Caco-2 (cell line): ENCODE data around the gene SREBF1. TPM values are rescaled to one million over a fixed set of nuclear protein-coding genes. Genes with fewer than 3 reads are reported as not detected.
A peak's percentile ranks its signal among the peaks of the same experiment; 100 is the strongest.

Source experiments
- BruUV-seq: library from RNA; stranded (reverse); fragments of 400-500 nt; replicated peaks from 2 replicates; lab custom pipeline; 2021; lab: Mats Ljungman, UMichigan
- CTCF ChIA-PET: fragments of 300-600 bp; sonication (Branson Sonifier 250); formaldehyde crosslinking; loops from one replicate; lab custom pipeline; 2022; ENCODE audit warnings: antibody characterized with exemption; lab: Charles Lee
- POLR2A ChIA-PET: fragments of 300-600 bp; sonication (Branson Sonifier 250); formaldehyde crosslinking; loops from one replicate; lab custom pipeline; 2022; ENCODE audit warnings: antibody characterized with exemption; lab: Charles Lee
- DNase-seq, 2 experiments: peaks; one replicate each; pipeline versions ENCODE4 v3.0.0 to v3.0.0-alpha.2; 2020 to 2022
- H3K27me3 ChIP-seq: replicated peaks from 2 replicates; pipeline ENCODE4 v1.6.0; 2011; ENCODE audit warnings: low read length; ENCODE audit not compliant: control insufficient read depth, insufficient read depth
- H3K36me3 ChIP-seq: 2 replicates; pipeline ENCODE4 v1.5.1; 2011; ENCODE audit warnings: low read length; ENCODE audit not compliant: control insufficient read depth, insufficient read depth
- H3K4me1 ChIP-seq: fragments of 250-450 bp; sonication (Bioruptor Pico); 2 replicates; pipeline ENCODE4 v1.5.1; 2020; ENCODE audit warnings: mild to moderate bottlenecking
- H3K4me3 ChIP-seq: 2 replicates; pipeline ENCODE4 v1.5.1; 2011; ENCODE audit warnings: low read depth, mild to moderate bottlenecking, control low read depth, low read length
- H3K9me3 ChIP-seq: fragments of 250-450 bp; sonication (Bioruptor Pico); 2 replicates; pipeline ENCODE4 v1.5.1; 2020; ENCODE audit warnings: mild to moderate bottlenecking, moderate library complexity
- H3K27ac Mint-ChIP-seq: one replicate; pipeline ENCODE4 v1.8.0; 2022; ENCODE audit warnings: mixed read lengths; ENCODE audit not compliant: unreplicated experiment
- H3K27me3 Mint-ChIP-seq: one replicate; pipeline ENCODE4 v1.8.0; 2022; ENCODE audit warnings: mixed read lengths; ENCODE audit not compliant: insufficient read depth, unreplicated experiment
- H3K36me3 Mint-ChIP-seq: one replicate; pipeline ENCODE4 v1.8.0; 2022; ENCODE audit warnings: mild to moderate bottlenecking, mixed read lengths; ENCODE audit not compliant: insufficient read depth, unreplicated experiment
- H3K4me1 Mint-ChIP-seq: one replicate; pipeline ENCODE4 v1.8.0; 2022; ENCODE audit warnings: low read depth, mixed read lengths; ENCODE audit not compliant: unreplicated experiment
- H3K4me3 Mint-ChIP-seq: one replicate; pipeline ENCODE4 v1.8.0; 2022; ENCODE audit warnings: mild to moderate bottlenecking, moderate library complexity, mixed read lengths; ENCODE audit not compliant: unreplicated experiment
- H3K9me3 Mint-ChIP-seq: one replicate; pipeline ENCODE4 v1.8.0; 2022; ENCODE audit warnings: mixed read lengths; ENCODE audit not compliant: unreplicated experiment
- intact Hi-C: fragments of 100-400 bp; cut with micrococcal nuclease; formaldehyde crosslinking; loops from one replicate; pipeline ENCODE4 v1.10.0; 2022; ENCODE audit not compliant: unreplicated experiment
- microRNA-seq: library from miRNA; unstranded; fragments of <30 nt; microRNA quantifications from one replicate; pipeline ENCODE4 v1.2.0, GENCODE V29; 2022
- total RNA-seq: library from RNA; stranded (reverse); gene quantifications from 2 replicates; pipeline ENCODE4 v1.2.3, GENCODE V29; 2022
- TF ChIP-seq, protein P1 (sequence below), 2 experiments: fragments of 200-600 bp in 1 of 2; IDR thresholded peaks; 1 replicate in 1 of 2; 2 replicates in 1 of 2; pipeline versions ENCODE4 v1.5.1 to v1.8.0; 2011 to 2022; ENCODE audit warnings: antibody characterized with exemption in 1 of 2, control low read depth in 1 of 2, inconsistent platforms in 1 of 2, low read depth in 1 of 2, low read length in 1 of 2, mild to moderate bottlenecking in 1 of 2, moderate library complexity in 1 of 2; ENCODE audit not compliant: insufficient read depth in 1 of 2, severe bottlenecking in 1 of 2, unreplicated experiment in 1 of 2

Gene SREBF1
- total RNA-seq, 1 experiment from 2014 or later, result 118 TPM

GRCh38 chr17:17762744-17763105, 74.1 kb downstream of the SREBF1 start:
- Histone ChIP-seq H3K36me3 (peaks cover 1% of the 10 kb centered on the region; the same call in 1 of the 2 replicates), H3K4me3 (no peak overlapping the region), H3K9me3 (no peaks in the 10 kb centered on the region), H3K27me3 (no peaks in the 10 kb centered on the region), H3K4me1 (no peaks in the 10 kb centered on the region)
- Mint-ChIP-seq H3K4me1 (no peaks in the 10 kb centered on the region), H3K36me3 (peaks cover 18% of the 10 kb centered on the region), H3K4me3 (no peak overlapping the region), H3K27me3 (no peaks in the 10 kb centered on the region), H3K9me3 (no peaks in the 10 kb centered on the region), H3K27ac (no peak overlapping the region)
- BruUV-seq, result no TSS peak
- ChIA-PET POLR2A (no interaction called here), CTCF (interaction anchor here (1.0 kb wide), 1 partner anchor 50 kb away, joined by 4 read pairs; no protein-coding TSS in a partner anchor)
- DNase-seq, result no peak
- TF ChIP-seq, protein P1, sequence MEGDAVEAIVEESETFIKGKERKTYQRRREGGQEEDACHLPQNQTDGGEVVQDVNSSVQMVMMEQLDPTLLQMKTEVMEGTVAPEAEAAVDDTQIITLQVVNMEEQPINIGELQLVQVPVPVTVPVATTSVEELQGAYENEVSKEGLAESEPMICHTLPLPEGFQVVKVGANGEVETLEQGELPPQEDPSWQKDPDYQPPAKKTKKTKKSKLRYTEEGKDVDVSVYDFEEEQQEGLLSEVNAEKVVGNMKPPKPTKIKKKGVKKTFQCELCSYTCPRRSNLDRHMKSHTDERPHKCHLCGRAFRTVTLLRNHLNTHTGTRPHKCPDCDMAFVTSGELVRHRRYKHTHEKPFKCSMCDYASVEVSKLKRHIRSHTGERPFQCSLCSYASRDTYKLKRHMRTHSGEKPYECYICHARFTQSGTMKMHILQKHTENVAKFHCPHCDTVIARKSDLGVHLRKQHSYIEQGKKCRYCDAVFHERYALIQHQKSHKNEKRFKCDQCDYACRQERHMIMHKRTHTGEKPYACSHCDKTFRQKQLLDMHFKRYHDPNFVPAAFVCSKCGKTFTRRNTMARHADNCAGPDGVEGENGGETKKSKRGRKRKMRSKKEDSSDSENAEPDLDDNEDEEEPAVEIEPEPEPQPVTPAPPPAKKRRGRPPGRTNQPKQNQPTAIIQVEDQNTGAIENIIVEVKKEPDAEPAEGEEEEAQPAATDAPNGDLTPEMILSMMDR (IDR thresholded peaks at IDR 0.05; ENCODE audit: insufficient read depth in 1 of 2, low read depth in 1 of 2, low read length in 1 of 2, severe bottlenecking in 1 of 2, unreplicated experiment in 1 of 2), result no peak
- intact Hi-C loops, result no loop called here

Small RNA genes lying within 50 kb of the gene (microRNA-seq; reads per million reads assigned to microRNA genes)
- gene MIR33B (148 reads per million, percentile 73 among the genes with 10 or more reads in this experiment), gene MIR6777 (2.0 reads per million, percentile 8 among the genes with 10 or more reads in this experiment)

Other genes with a start within 250 kb of the SREBF1 start
- 29.5 and 32.1 TPM in 2 replicates for gene PEMT, start 245.3 kb downstream of the SREBF1 start, total RNA-seq
- gene RAI1, start 155.5 kb downstream of the SREBF1 start, total RNA-seq, result 44.3 and 46.7 TPM in 2 replicates
- gene TOM1L2, start 135.4 kb upstream of the SREBF1 start, total RNA-seq, result 35.5 and 43.3 TPM in 2 replicates
- gene DRC3, start 135.9 kb upstream of the SREBF1 start, total RNA-seq, result 1.6 and 2.1 TPM in 2 replicates
- gene ATPAF2, start 202.2 kb upstream of the SREBF1 start, total RNA-seq, result 37.9 and 40.3 TPM in 2 replicates
- gene GID4, start 202.4 kb upstream of the SREBF1 start, total RNA-seq, result 12.7 and 14.0 TPM in 2 replicates